HCT116 (cell line): ENCODE data around the gene RAPGEF1.

Source experiments
- CEBPB ChIP-seq: IDR thresholded peaks from 2 replicates; pipeline ENCODE4 v1.6.1; 2012; ENCODE audit warnings: low read depth
- EGR1 ChIP-seq: IDR thresholded peaks from 2 replicates; pipeline ENCODE4 v1.6.1; 2012; ENCODE audit warnings: low read depth
- EZH2 ChIP-seq: fragments of 200-600 bp; sonication (generic); IDR thresholded peaks from 2 replicates; pipeline ENCODE4 v1.6.1; 2017; ENCODE audit warnings: antibody characterized with exemption, mixed run types
- EZH2phosphoT487 ChIP-seq: fragments of 200-600 bp; IDR thresholded peaks from 2 replicates; pipeline ENCODE4 v1.6.1; 2018; ENCODE audit warnings: antibody characterized with exemption, borderline replicate concordance
- FOSL1 ChIP-seq: IDR thresholded peaks from 2 replicates; pipeline ENCODE4 v1.6.1; 2012; ENCODE audit warnings: low read depth
- JUND ChIP-seq: IDR thresholded peaks from 2 replicates; pipeline ENCODE4 v1.6.1; 2012
- MAX ChIP-seq: IDR thresholded peaks from 2 replicates; pipeline ENCODE4 v1.6.1; 2012
- POLR2A ChIP-seq: IDR thresholded peaks from 2 replicates; pipeline ENCODE4 v1.7.0; 2011; ENCODE audit warnings: borderline replicate concordance; ENCODE audit not compliant: insufficient read depth, insufficient read length; ENCODE audit errors: extremely low read depth
- POLR2AphosphoS5 ChIP-seq: IDR thresholded peaks from 2 replicates; pipeline ENCODE4 v1.6.1; 2011; ENCODE audit warnings: mild to moderate bottlenecking, low read depth, low read length, moderate library complexity
- RAD21 ChIP-seq: IDR thresholded peaks from 2 replicates; pipeline ENCODE4 v1.6.1; 2012; ENCODE audit warnings: low read depth, mild to moderate bottlenecking
- SIN3A ChIP-seq: IDR thresholded peaks from 2 replicates; pipeline ENCODE4 v1.6.1; 2012; ENCODE audit warnings: low read depth
- YY1 ChIP-seq: IDR thresholded peaks from 2 replicates; pipeline ENCODE4 v1.6.1; 2011; ENCODE audit warnings: low read length, low read depth, moderate library complexity, mild to moderate bottlenecking; ENCODE audit not compliant: insufficient replicate concordance; ENCODE audit errors: extremely low read depth
- ZFX ChIP-seq: fragments of 450-650 bp; IDR thresholded peaks from 2 replicates; pipeline ENCODE4 v1.6.1; 2017
- TF ChIP-seq, protein P1 (sequence below), 3 experiments: fragments of 200-600 bp in 1 of 3; sonication (generic) in 1 of 3; IDR thresholded peaks in 2 of 3; conservative IDR thresholded peaks in 1 of 3; 2 replicates each; pipeline ENCODE4 v1.5.1; 2012 to 2017; ENCODE audit warnings: low read depth in 2 of 3, low read length in 2 of 3, antibody characterized with exemption in 1 of 3, borderline replicate concordance in 1 of 3, control low read depth in 1 of 3, mild to moderate bottlenecking in 1 of 3, mixed read lengths in 1 of 3, mixed run types in 1 of 3, moderate library complexity in 1 of 3; ENCODE audit not compliant: insufficient read depth in 1 of 3

DNA sequence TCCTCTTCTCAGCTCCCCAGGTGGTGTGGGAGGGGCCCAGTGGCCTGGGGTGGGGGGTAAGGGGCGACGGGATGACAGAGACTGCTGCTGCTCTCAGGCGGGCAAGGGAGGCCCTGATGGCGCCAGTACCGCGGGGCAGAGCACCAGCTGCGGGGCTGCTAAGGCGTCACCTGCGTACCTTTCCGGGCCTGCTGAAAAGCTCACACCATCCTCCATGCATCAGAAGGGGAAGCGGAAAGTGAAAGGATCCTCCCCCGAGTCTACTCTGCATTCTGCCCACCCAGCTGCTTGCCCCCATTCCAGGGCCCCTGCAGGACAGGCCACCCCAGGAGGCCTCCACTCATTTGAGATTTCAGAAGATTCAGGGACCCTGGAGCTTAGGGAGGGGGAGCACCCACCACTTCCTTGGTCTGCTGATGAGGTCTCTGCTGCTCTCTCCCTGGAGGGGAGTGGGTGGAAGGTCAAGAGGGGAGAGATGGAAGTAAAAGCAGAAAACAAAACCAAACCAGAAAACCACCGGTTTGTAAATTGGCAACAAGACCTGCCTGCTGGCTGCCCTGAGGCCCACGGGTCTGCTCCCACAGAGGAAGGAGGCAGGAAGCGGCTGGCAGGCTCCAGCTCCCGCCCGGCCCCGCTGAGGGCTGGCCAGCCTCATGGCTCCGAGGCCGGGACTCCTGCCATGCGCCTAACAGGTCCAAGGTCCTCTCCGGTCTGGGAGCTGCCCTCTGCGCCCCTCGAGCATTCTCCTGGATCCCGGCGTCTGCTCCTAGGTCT lies 161.0 kb downstream of the RAPGEF1 start:
- TF ChIP-seq POLR2A (no peak), ZFX (no peak), EZH2phosphoT487 (no peak), YY1 (no peak), EGR1 (no peak), POLR2AphosphoS5 (no peak), SIN3A (no peak), CEBPB (no peak), RAD21 (no peak), MAX (no peak), FOSL1 (no peak), JUND (no peak), EZH2 (no peak)
- TF ChIP-seq, protein P1, sequence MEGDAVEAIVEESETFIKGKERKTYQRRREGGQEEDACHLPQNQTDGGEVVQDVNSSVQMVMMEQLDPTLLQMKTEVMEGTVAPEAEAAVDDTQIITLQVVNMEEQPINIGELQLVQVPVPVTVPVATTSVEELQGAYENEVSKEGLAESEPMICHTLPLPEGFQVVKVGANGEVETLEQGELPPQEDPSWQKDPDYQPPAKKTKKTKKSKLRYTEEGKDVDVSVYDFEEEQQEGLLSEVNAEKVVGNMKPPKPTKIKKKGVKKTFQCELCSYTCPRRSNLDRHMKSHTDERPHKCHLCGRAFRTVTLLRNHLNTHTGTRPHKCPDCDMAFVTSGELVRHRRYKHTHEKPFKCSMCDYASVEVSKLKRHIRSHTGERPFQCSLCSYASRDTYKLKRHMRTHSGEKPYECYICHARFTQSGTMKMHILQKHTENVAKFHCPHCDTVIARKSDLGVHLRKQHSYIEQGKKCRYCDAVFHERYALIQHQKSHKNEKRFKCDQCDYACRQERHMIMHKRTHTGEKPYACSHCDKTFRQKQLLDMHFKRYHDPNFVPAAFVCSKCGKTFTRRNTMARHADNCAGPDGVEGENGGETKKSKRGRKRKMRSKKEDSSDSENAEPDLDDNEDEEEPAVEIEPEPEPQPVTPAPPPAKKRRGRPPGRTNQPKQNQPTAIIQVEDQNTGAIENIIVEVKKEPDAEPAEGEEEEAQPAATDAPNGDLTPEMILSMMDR (IDR thresholded peaks at IDR 0.05 in 2 of 3, conservative IDR thresholded peaks at IDR 0.05 in 1 of 3; ENCODE audit: borderline replicate concordance in 1 of 3, insufficient read depth in 1 of 3, low read depth in 2 of 3, low read length in 2 of 3), result no peak
